Upper lobe of left lung (tissue), 4 donors: ENCODE results near the gene GPR176.

Experiments used
- POLR2A ChIP-seq, 4 donors: fragments of 450-650 bp; IDR thresholded peaks; one replicate each; pipeline ENCODE4 v1.5.1; 2016 to 2017; ENCODE audit warnings: antibody characterized with exemption in 4 of 4, mild to moderate bottlenecking in 2 of 4
- TF ChIP-seq, protein P1 (sequence below), 6 experiments: fragments of 450-650 bp in 4 of 6; fragments of 200-600 bp in 2 of 6; sonication (generic) in 2 of 6; IDR thresholded peaks; one replicate each; pipeline ENCODE4 v1.5.1; 2016 to 2019; ENCODE audit warnings: antibody characterized with exemption in 6 of 6

DNA sequence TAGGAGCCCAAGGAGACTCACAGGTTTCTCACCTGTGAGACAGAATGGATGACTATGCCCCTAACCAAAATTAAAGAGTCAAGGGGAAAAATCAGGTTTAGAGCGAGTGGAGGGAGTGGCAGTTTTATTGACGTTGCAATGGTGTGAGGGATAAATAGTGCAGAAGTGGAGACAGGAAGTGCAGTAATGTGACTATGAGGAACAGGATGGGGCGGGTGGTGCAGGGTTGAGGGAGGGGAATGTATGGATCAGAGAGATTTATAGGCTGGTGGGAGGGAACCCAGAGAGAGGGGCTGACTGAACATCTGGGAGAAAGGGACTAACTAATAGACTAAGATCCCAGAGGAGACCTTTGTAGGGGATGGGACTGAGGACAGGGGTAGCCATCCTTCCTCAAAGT is 40.3 kb upstream of the GPR176 start:
- TF ChIP-seq, protein P1, sequence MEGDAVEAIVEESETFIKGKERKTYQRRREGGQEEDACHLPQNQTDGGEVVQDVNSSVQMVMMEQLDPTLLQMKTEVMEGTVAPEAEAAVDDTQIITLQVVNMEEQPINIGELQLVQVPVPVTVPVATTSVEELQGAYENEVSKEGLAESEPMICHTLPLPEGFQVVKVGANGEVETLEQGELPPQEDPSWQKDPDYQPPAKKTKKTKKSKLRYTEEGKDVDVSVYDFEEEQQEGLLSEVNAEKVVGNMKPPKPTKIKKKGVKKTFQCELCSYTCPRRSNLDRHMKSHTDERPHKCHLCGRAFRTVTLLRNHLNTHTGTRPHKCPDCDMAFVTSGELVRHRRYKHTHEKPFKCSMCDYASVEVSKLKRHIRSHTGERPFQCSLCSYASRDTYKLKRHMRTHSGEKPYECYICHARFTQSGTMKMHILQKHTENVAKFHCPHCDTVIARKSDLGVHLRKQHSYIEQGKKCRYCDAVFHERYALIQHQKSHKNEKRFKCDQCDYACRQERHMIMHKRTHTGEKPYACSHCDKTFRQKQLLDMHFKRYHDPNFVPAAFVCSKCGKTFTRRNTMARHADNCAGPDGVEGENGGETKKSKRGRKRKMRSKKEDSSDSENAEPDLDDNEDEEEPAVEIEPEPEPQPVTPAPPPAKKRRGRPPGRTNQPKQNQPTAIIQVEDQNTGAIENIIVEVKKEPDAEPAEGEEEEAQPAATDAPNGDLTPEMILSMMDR (IDR thresholded peaks at IDR 0.05): no peak
- TF ChIP-seq POLR2A (IDR thresholded peaks at IDR 0.05): no peak
